H9 (cell line): ENCODE measurements around the gene AMMECR1. TPM values are rescaled to one million over a fixed set of nuclear protein-coding genes. Genes with fewer than 3 reads are reported as not detected.

Source experiments
- DNase-seq: peaks from one replicate; pipeline ENCODE4 v3.0.0-alpha.2; 2017
- H2AFZ ChIP-seq: one replicate; pipeline ENCODE4 v1.6.1; 2013; ENCODE audit warnings: mild to moderate bottlenecking, low read length, control low read depth, moderate library complexity
- H2AK5ac ChIP-seq: 2 replicates; pipeline ENCODE4 v1.6.1; 2013; ENCODE audit warnings: low read length, control low read depth, mixed read lengths; ENCODE audit not compliant: insufficient read length
- H2BK120ac ChIP-seq: one replicate; pipeline ENCODE4 v1.6.1; 2013; ENCODE audit warnings: low read depth, mild to moderate bottlenecking, low read length, control low read depth, inconsistent platforms; ENCODE audit not compliant: poor library complexity, severe bottlenecking
- H2BK12ac ChIP-seq: 2 replicates; pipeline ENCODE4 v1.6.1; 2013; ENCODE audit warnings: low read length, control low read depth, mixed read lengths, low read depth; ENCODE audit not compliant: insufficient read length
- H2BK15ac ChIP-seq: 2 replicates; pipeline ENCODE4 v1.6.1; 2013; ENCODE audit warnings: low read depth, low read length, control low read depth
- H2BK20ac ChIP-seq: one replicate; pipeline ENCODE4 v1.6.1; 2013; ENCODE audit warnings: low read depth, mild to moderate bottlenecking, low read length, control low read depth, inconsistent platforms; ENCODE audit not compliant: poor library complexity, severe bottlenecking
- H2BK5ac ChIP-seq: 2 replicates; pipeline ENCODE4 v1.6.1; 2013; ENCODE audit warnings: low read length, control low read depth, mixed read lengths; ENCODE audit not compliant: insufficient read length
- H3K14ac ChIP-seq: 2 replicates; pipeline ENCODE4 v1.6.1; 2013; ENCODE audit warnings: low read length, control low read depth; ENCODE audit not compliant: insufficient read depth
- H3K18ac ChIP-seq: 2 replicates; pipeline ENCODE4 v1.6.1; 2013; ENCODE audit warnings: low read depth, mild to moderate bottlenecking, mixed read lengths, low read length, control low read depth; ENCODE audit not compliant: insufficient read length
- H3K23ac ChIP-seq: 2 replicates; pipeline ENCODE4 v1.6.1; 2013; ENCODE audit warnings: low read length, control low read depth, mixed read lengths, low read depth; ENCODE audit not compliant: insufficient read length
- H3K23me2 ChIP-seq: 2 replicates; pipeline ENCODE4 v1.6.1; 2013; ENCODE audit warnings: low read depth, mild to moderate bottlenecking, mixed read lengths, low read length, control low read depth; ENCODE audit not compliant: insufficient read length, poor library complexity, severe bottlenecking
- H3K27ac ChIP-seq: 2 replicates; pipeline ENCODE4 v1.5.1; 2013; ENCODE audit warnings: low read length, control low read depth, mixed read lengths, low read depth; ENCODE audit not compliant: insufficient read length
- H3K27me3 ChIP-seq: 2 replicates; pipeline ENCODE4 v1.6.1; 2013; ENCODE audit warnings: low read length, control low read depth, inconsistent platforms; ENCODE audit not compliant: insufficient read depth
- H3K4ac ChIP-seq: 2 replicates; pipeline ENCODE4 v1.6.1; 2013; ENCODE audit warnings: low read depth, mild to moderate bottlenecking, control low read depth, inconsistent platforms, low read length, moderate library complexity
- H3K4me1 ChIP-seq: 2 replicates; pipeline ENCODE4 v1.6.1; 2013; ENCODE audit warnings: low read length, control low read depth, inconsistent platforms; ENCODE audit not compliant: insufficient read depth
- H3K4me2 ChIP-seq: 2 replicates; pipeline ENCODE4 v1.6.1; 2013; ENCODE audit warnings: low read length, control low read depth, mixed read lengths; ENCODE audit not compliant: insufficient read length, insufficient read depth
- H3K56ac ChIP-seq: 2 replicates; pipeline ENCODE4 v1.6.1; 2013; ENCODE audit warnings: low read depth, mild to moderate bottlenecking, mixed read lengths, low read length, control low read depth; ENCODE audit not compliant: insufficient read length
- H3K79me1 ChIP-seq: 2 replicates; pipeline ENCODE4 v1.6.1; 2013; ENCODE audit warnings: low read depth, mild to moderate bottlenecking, moderate library complexity, low read length, control low read depth, inconsistent platforms; ENCODE audit not compliant: insufficient read depth, poor library complexity, severe bottlenecking
- H3K79me2 ChIP-seq: 2 replicates; pipeline ENCODE4 v1.6.1; 2013; ENCODE audit warnings: low read length, control low read depth, inconsistent platforms; ENCODE audit not compliant: insufficient read depth
- H3K9ac ChIP-seq: 2 replicates; pipeline ENCODE4 v1.6.1; 2013; ENCODE audit warnings: low read length, control low read depth, mixed read lengths; ENCODE audit not compliant: insufficient read length; ENCODE audit errors: extremely low read depth
- H3K9me3 ChIP-seq: one replicate; pipeline ENCODE4 v1.6.1; 2013; ENCODE audit warnings: low read depth, low read length, inconsistent platforms; ENCODE audit not compliant: control insufficient read depth
- H3T11ph ChIP-seq: one replicate; pipeline ENCODE4 v1.6.1; 2013; ENCODE audit warnings: mild to moderate bottlenecking, low read length, control low read depth, inconsistent platforms
- H4K20me1 ChIP-seq: one replicate; pipeline ENCODE4 v1.6.1; 2013; ENCODE audit not compliant: control insufficient read depth, insufficient read length, insufficient read depth
- H4K5ac ChIP-seq: 2 replicates; pipeline ENCODE4 v1.6.1; 2013; ENCODE audit warnings: low read depth, mild to moderate bottlenecking, mixed read lengths, low read length, control low read depth; ENCODE audit not compliant: insufficient read length
- H4K8ac ChIP-seq: replicated peaks from 2 replicates; pipeline ENCODE4 v1.6.1; 2013; ENCODE audit warnings: low read length, control low read depth, mixed read lengths, low read depth; ENCODE audit not compliant: insufficient read length
- H4K91ac ChIP-seq: 2 replicates; pipeline ENCODE4 v1.6.1; 2013; ENCODE audit warnings: low read depth, mild to moderate bottlenecking, moderate library complexity, mixed read lengths, low read length, control low read depth; ENCODE audit not compliant: insufficient read length
- H3K27ac Mint-ChIP-seq, 3 experiments: 2 replicates in 2 of 3; 3 replicates in 1 of 3; pipeline ENCODE4 v1.8.0; 2020 to 2021; ENCODE audit warnings: mixed read lengths in 3 of 3, mild to moderate bottlenecking in 1 of 3, moderate library complexity in 1 of 3
- H3K27me3 Mint-ChIP-seq: 2 replicates; pipeline ENCODE4 v1.8.0; 2021; ENCODE audit warnings: low read depth, mild to moderate bottlenecking, moderate library complexity, mixed read lengths
- H3K36me3 Mint-ChIP-seq, 3 experiments: 2 replicates in 2 of 3; 3 replicates in 1 of 3; pipeline ENCODE4 v1.8.0; 2020 to 2021; ENCODE audit warnings: low read depth in 3 of 3, mixed read lengths in 3 of 3; ENCODE audit not compliant: insufficient read depth in 1 of 3
- H3K4me1 Mint-ChIP-seq, 2 experiments: 2 replicates each; pipeline ENCODE4 v1.8.0; 2020; ENCODE audit warnings: mixed read lengths in 2 of 2
- H3K4me3 Mint-ChIP-seq, 2 experiments: 2 replicates in 1 of 2; 3 replicates in 1 of 2; pipeline ENCODE4 v1.8.0; 2020 to 2021; ENCODE audit warnings: mild to moderate bottlenecking in 2 of 2, mixed read lengths in 2 of 2, moderate library complexity in 1 of 2
- H3K9me3 Mint-ChIP-seq, 2 experiments: 2 replicates in 1 of 2; 3 replicates in 1 of 2; pipeline ENCODE4 v1.8.0; 2020; ENCODE audit warnings: mild to moderate bottlenecking in 2 of 2, mixed read lengths in 2 of 2, moderate library complexity in 1 of 2
- WGBS: extraction: QIAGEN DNeasy Blood & Tissue Kit; methylation state at CpG from one replicate; pipeline ENCODE4 v1.1.7; 2013; ENCODE audit warnings: missing lambda C conversion rate, low lambda C conversion rate, mixed read lengths; ENCODE audit not compliant: insufficient read length; ENCODE audit errors: extremely low coverage; 5-methylcytosine and 5-hydroxymethylcytosine counted together
- total RNA-seq: library from RNA; stranded (reverse); gene quantifications from 2 replicates; pipeline ENCODE4 v1.2.1, GENCODE V29; 2021
- TF ChIP-seq, protein P1 (sequence below): fragments of 200-600 bp; sonication (generic); conservative IDR thresholded peaks from 3 replicates; pipeline ENCODE4 v1.8.0; 2021; ENCODE audit warnings: antibody characterized with exemption, mild to moderate bottlenecking

The AMMECR1 gene
- total RNA-seq, 1 experiment from 2014 or later = 28.5 TPM

DNA sequence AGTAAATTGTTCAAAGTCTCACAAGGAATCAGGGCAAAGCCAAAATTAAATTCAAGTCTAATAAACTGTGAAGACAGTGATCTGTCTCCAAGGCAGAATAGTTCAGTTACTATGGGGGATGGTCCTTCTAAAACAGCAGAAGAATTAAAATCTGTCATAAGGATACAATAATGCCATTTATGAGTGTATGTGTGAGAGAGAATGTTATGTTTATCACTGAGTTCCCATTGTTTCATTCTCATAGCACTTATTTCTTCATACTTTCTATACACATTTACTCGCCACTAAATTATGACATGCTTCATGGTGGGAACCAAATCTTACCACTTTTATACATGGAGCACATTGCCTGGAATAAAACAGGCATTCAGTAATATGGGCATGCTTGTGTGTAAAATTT lies 102.5 kb downstream of the AMMECR1 start:
- Histone ChIP-seq H3K23ac (no peak overlapping the region), H3K79me2 (no peaks in the 10 kb centered on the region), H4K20me1 (no peaks in the 10 kb centered on the region), H2BK120ac (no peak overlapping the region), H3K4ac (no peak overlapping the region), H4K5ac (no peak overlapping the region), H4K91ac (no peak overlapping the region), H3K4me1 (no peaks in the 10 kb centered on the region), H3K18ac (no peak overlapping the region), H3K27me3 (no peaks in the 10 kb centered on the region), H2BK5ac (no peak overlapping the region), H2AK5ac (no peak overlapping the region), H3K9me3 (no peaks in the 10 kb centered on the region), H2BK12ac (no peak overlapping the region), H3K4me2 (no peak overlapping the region), H4K8ac (no peak overlapping the region), H3K56ac (no peak overlapping the region), H3K14ac (no peak overlapping the region), H3K9ac (no peak overlapping the region), H3K27ac (no peak overlapping the region), H3K23me2 (no peaks in the 10 kb centered on the region), H3T11ph (no peak overlapping the region), H2AFZ (no peak overlapping the region), H3K79me1 (no peaks in the 10 kb centered on the region), H2BK15ac (no peak overlapping the region), H2BK20ac (no peak overlapping the region)
- no peaks in the 10 kb centered on the region for H3K9me3 Mint-ChIP-seq
- no CpG with 5 or more reads among the region's 1 CpG for WGBS
- TF ChIP-seq, protein P1, sequence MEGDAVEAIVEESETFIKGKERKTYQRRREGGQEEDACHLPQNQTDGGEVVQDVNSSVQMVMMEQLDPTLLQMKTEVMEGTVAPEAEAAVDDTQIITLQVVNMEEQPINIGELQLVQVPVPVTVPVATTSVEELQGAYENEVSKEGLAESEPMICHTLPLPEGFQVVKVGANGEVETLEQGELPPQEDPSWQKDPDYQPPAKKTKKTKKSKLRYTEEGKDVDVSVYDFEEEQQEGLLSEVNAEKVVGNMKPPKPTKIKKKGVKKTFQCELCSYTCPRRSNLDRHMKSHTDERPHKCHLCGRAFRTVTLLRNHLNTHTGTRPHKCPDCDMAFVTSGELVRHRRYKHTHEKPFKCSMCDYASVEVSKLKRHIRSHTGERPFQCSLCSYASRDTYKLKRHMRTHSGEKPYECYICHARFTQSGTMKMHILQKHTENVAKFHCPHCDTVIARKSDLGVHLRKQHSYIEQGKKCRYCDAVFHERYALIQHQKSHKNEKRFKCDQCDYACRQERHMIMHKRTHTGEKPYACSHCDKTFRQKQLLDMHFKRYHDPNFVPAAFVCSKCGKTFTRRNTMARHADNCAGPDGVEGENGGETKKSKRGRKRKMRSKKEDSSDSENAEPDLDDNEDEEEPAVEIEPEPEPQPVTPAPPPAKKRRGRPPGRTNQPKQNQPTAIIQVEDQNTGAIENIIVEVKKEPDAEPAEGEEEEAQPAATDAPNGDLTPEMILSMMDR = no peak
- H3K36me3 Mint-ChIP-seq = no peaks in the 10 kb centered on the region; a peak in 1 of 7 replicates
- no peak overlapping the region for H3K4me3 Mint-ChIP-seq
- no peak overlapping the region for H3K27ac Mint-ChIP-seq
- H3K27me3 Mint-ChIP-seq = no peaks in the 10 kb centered on the region
- peaks cover 5 to 7% of the 10 kb centered on the region in 2 experiments for H3K4me1 Mint-ChIP-seq
- DNase-seq = no peak
